T-helper 9 cell (primary cell): ENCODE measurements around the gene AKT1.

Source experiments
- DNase-seq: peaks from one replicate; pipeline ENCODE4 v3.0.0-alpha.2; 2020

The AKT1 gene

GRCh38 chr14:104721505-104722431 lies 73.8 kb downstream of the AKT1 start:
- DNase-seq, result no peak
